Upper lobe of left lung (tissue), 6 donors: ENCODE results near the gene MAU2. TPM values are rescaled to one million over a fixed set of nuclear protein-coding genes. Genes with fewer than 3 reads are reported as not detected.
A peak's percentile ranks its signal among the peaks of the same experiment; 100 is the strongest.

Experiments
- ATAC-seq, 2 donors: fragments of 200-7000 bp; cut with Tn5 transposase; one replicate each; pipeline ENCODE4 v1.9.1; 2022; ENCODE audit warnings: mild to moderate bottlenecking in 2 of 2, moderate library complexity in 2 of 2; ENCODE audit not compliant: low FRiP score in 2 of 2
- DNase-seq, 2 donors: peaks; one replicate each; pipeline ENCODE4 v3.0.0-alpha.2; 2019 to 2020
- H3K27ac ChIP-seq, 4 donors: fragments of 200-600 bp; sonication (generic); one replicate each; pipeline ENCODE4 v1.5.1; 2016 to 2019
- H3K27me3 ChIP-seq, 4 donors: fragments of 200-600 bp; sonication (generic); one replicate each; pipeline ENCODE4 v1.5.1; 2017 to 2019
- H3K36me3 ChIP-seq, 4 donors: fragments of 200-600 bp; sonication (generic); one replicate each; pipeline ENCODE4 v1.5.1; 2016 to 2019
- H3K4me1 ChIP-seq, 4 donors: fragments of 200-600 bp; sonication (generic); one replicate each; pipeline ENCODE4 v1.5.1; 2018 to 2019
- H3K4me3 ChIP-seq, 4 donors: fragments of 200-600 bp; sonication (generic); one replicate each; pipeline ENCODE4 v1.5.1; 2017 to 2019; ENCODE audit warnings: mild to moderate bottlenecking in 2 of 4, moderate library complexity in 1 of 4
- H3K9me3 ChIP-seq, 4 donors: fragments of 200-600 bp; sonication (generic); one replicate each; pipeline ENCODE4 v1.5.1; 2018 to 2019
- EP300 ChIP-seq, 4 donors: sonication (generic); formaldehyde crosslinking; IDR thresholded peaks; one replicate each; pipeline ENCODE4 v1.5.1; 2017; ENCODE audit warnings: antibody characterized with exemption in 4 of 4, control low read depth in 2 of 4
- POLR2A ChIP-seq, 4 donors: fragments of 450-650 bp; IDR thresholded peaks; one replicate each; pipeline ENCODE4 v1.5.1; 2016 to 2017; ENCODE audit warnings: antibody characterized with exemption in 4 of 4, mild to moderate bottlenecking in 2 of 4
- POLR2AphosphoS5 ChIP-seq, 2 donors: sonication (generic); formaldehyde crosslinking; IDR thresholded peaks; one replicate each; pipeline ENCODE4 v1.5.1; 2017; ENCODE audit warnings: antibody characterized with exemption in 2 of 2
- WGBS, 2 donors: methylation state at CpG; one replicate each; pipeline ENCODE4 v1.1.5; 2017 to 2018; 5-methylcytosine and 5-hydroxymethylcytosine counted together
- total RNA-seq, 6 donors: library from RNA; depleted of rRNA in 4 of 6; stranded (reverse); fragments of >200 nt in 4 of 6; gene quantifications; one replicate each; pipeline versions ENCODE4 v1.1.0 to v1.2.1, GENCODE V29; 2016 to 2021
- TF ChIP-seq, protein P1 (sequence below), 6 experiments: fragments of 450-650 bp in 4 of 6; fragments of 200-600 bp in 2 of 6; sonication (generic) in 2 of 6; IDR thresholded peaks; one replicate each; pipeline ENCODE4 v1.5.1; 2016 to 2019; ENCODE audit warnings: antibody characterized with exemption in 6 of 6
- donor health status: DM: no; HTN: no; CAD: no; lungs with moderate emphysema.
- donor health status: DM: no; HTN: yes; CAD: no; lungs with severe emphysema.

The MAU2 gene
- total RNA-seq, 6 donors from 2014 or later, result 42.3 to 166 (median 64.2) TPM

DNA sequence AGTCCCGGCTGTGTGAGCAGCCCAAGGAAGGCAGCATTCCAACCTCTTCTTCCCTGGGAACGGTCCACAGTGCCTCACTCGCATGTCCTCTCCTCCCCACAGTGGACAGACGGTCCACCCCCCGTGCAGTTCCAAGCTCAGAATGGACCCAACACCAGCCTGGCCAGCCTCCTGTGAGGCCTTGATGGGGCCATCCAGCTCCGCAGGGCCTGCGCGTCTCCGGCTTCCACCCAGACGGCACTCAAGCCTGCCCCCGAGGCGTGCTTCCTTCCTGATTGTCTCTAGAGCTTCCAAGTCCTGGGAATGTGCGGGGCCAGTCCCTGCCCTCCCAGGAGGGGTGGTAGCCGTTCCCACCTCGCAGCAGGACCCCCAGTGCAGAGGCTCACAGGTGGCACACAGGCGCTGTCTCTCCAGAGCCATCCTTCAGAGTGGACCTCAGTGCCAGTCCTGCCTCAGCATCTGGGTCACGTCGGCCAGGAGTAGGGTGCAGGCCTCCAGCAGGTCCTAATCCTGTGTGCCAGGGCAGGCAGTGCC, 35.0 kb downstream of the MAU2 start:
- peaks cover 37 to 74% (median 58%) of the 10 kb centered on the region in 4 donors for H3K36me3 ChIP-seq
- ATAC-seq (no peak), DNase-seq (peak in 1 of 2 donors; percentile 68)
- H3K9me3 ChIP-seq, result no peaks in the 10 kb centered on the region
- H3K27me3 ChIP-seq, result no peaks in the 10 kb centered on the region
- WGBS, 2 donors, result 97 to 100% methylated on average over 2 to 14 of the region's 18 CpGs
- H3K4me1 ChIP-seq, result peaks cover under 1 to 11% (median 4%) of the 10 kb centered on the region in 4 donors
- no peak overlapping the region for H3K4me3 ChIP-seq
- TF ChIP-seq POLR2AphosphoS5 (IDR thresholded peaks at IDR 0.05), result no peak
- TF ChIP-seq, protein P1, sequence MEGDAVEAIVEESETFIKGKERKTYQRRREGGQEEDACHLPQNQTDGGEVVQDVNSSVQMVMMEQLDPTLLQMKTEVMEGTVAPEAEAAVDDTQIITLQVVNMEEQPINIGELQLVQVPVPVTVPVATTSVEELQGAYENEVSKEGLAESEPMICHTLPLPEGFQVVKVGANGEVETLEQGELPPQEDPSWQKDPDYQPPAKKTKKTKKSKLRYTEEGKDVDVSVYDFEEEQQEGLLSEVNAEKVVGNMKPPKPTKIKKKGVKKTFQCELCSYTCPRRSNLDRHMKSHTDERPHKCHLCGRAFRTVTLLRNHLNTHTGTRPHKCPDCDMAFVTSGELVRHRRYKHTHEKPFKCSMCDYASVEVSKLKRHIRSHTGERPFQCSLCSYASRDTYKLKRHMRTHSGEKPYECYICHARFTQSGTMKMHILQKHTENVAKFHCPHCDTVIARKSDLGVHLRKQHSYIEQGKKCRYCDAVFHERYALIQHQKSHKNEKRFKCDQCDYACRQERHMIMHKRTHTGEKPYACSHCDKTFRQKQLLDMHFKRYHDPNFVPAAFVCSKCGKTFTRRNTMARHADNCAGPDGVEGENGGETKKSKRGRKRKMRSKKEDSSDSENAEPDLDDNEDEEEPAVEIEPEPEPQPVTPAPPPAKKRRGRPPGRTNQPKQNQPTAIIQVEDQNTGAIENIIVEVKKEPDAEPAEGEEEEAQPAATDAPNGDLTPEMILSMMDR (IDR thresholded peaks at IDR 0.05), result no peak
- TF ChIP-seq EP300 (IDR thresholded peaks at IDR 0.05), result no peak
- no peak for TF ChIP-seq POLR2A (IDR thresholded peaks at IDR 0.05)
- H3K27ac ChIP-seq, result no peak overlapping the region

- no peak for ATAC-seq
- TF ChIP-seq, protein P1 (IDR thresholded peaks at IDR 0.05), result no peak
- TF ChIP-seq EP300 (IDR thresholded peaks at IDR 0.05) (no peak), POLR2A (IDR thresholded peaks at IDR 0.05) (no peak), POLR2AphosphoS5 (IDR thresholded peaks at IDR 0.05) (no peak)
Measured at GRCh38 chr19:19356500-19356899, 35.9 kb downstream of the MAU2 start.

GRCh38 chr19:19356901-19357566, 36.4 kb downstream of the MAU2 start:
- H3K36me3 ChIP-seq, result peaks cover 32 to 61% (median 53%) of the 10 kb centered on the region in 4 donors
- H3K27ac ChIP-seq, result peak overlapping the region in 1 of 4 donors; percentile 51

More at GRCh38 chr19:19356500-19356899, 35.9 kb downstream of the MAU2 start:
- no peaks in the 10 kb centered on the region for H3K27me3 ChIP-seq
- H3K36me3 ChIP-seq, result peaks cover 32 to 66% (median 55%) of the 10 kb centered on the region in 4 donors
- 90 to 95% methylated on average over 7 to 10 of the region's 11 CpGs for WGBS, 2 donors
- DNase-seq, result peak in 1 of 2 donors; percentile 69
- H3K4me3 ChIP-seq, result no peak overlapping the region
- no peaks in the 10 kb centered on the region for H3K9me3 ChIP-seq
- peak overlapping the region in 1 of 4 donors; percentile 51 for H3K27ac ChIP-seq
- peaks cover 8 to 19% (median 10%) of the 10 kb centered on the region in 4 donors for H3K4me1 ChIP-seq

DNA sequence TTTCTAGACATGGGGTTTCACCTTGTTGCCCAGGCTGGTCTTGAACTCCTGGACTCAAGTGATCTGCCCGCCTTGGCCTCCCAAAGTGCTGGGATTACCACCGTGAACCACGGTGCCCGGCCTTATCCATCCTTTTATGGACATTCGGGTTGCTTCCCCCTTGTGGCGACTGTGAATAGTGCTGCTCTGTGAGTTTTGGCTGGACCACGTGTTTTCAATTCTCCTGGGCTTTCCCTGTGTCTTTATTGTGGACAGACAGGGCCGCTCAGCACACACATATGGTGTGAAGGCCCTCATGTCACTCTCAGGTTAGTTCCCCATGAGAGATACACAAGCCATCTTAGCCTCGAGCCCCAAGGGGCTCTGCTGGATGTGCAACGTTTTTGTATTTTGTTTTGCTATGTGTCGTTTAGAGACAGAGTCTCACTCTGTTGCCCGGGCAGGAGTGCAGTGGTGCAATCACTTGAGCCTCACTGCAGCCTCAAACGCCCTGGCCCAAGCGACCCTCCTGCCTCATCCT, 40.5 kb downstream of the MAU2 start:
- WGBS, 2 donors, result 8 to 16% methylated on average over 11 to 13 of the region's 14 CpGs
- ATAC-seq, result peak; percentile 83 to 90
- DNase-seq, result peak in 1 of 2 donors; percentile 79

More at GRCh38 chr19:19356901-19357566, 36.4 kb downstream of the MAU2 start:
- DNase-seq (no peak), ATAC-seq (no peak)
- Histone ChIP-seq H3K4me3 (no peak overlapping the region), H3K9me3 (no peaks in the 10 kb centered on the region), H3K4me1 (peaks cover 8 to 19% (median 10%) of the 10 kb centered on the region in 4 donors), H3K27me3 (no peaks in the 10 kb centered on the region)
- 92 to 96% methylated on average over 9 to 12 of the region's 13 CpGs for WGBS, 2 donors
- TF ChIP-seq POLR2AphosphoS5 (IDR thresholded peaks at IDR 0.05), result no peak
- no peak for TF ChIP-seq EP300 (IDR thresholded peaks at IDR 0.05)
- TF ChIP-seq, protein P1 (IDR thresholded peaks at IDR 0.05), result no peak
- TF ChIP-seq POLR2A (IDR thresholded peaks at IDR 0.05), result no peak

More for the DNA sequence above, 40.5 kb downstream of the MAU2 start:
- no peak for TF ChIP-seq POLR2AphosphoS5 (IDR thresholded peaks at IDR 0.05)
- no peak for TF ChIP-seq EP300 (IDR thresholded peaks at IDR 0.05)
- TF ChIP-seq, protein P1 (IDR thresholded peaks at IDR 0.05), result peak; percentile 71 to 89 (median 84)
- no peak for TF ChIP-seq POLR2A (IDR thresholded peaks at IDR 0.05)
- peak overlapping the region in 1 of 4 donors; percentile 40 for H3K27ac ChIP-seq
- H3K4me1 ChIP-seq, result peaks cover 18 to 31% (median 24%) of the 10 kb centered on the region in 4 donors
- no peak overlapping the region for H3K4me3 ChIP-seq
- peaks cover 9 to 20% (median 12%) of the 10 kb centered on the region in 4 donors for H3K36me3 ChIP-seq
- no peaks in the 10 kb centered on the region for H3K27me3 ChIP-seq
- no peaks in the 10 kb centered on the region for H3K9me3 ChIP-seq
